ENCODE measurements around the gene FAM83G.
"Not testable (repeated sequence)": the region's sequence is repeated elsewhere in the genome, so short reads cannot be mapped to it uniquely, and the experiment has no call there.

DNA sequence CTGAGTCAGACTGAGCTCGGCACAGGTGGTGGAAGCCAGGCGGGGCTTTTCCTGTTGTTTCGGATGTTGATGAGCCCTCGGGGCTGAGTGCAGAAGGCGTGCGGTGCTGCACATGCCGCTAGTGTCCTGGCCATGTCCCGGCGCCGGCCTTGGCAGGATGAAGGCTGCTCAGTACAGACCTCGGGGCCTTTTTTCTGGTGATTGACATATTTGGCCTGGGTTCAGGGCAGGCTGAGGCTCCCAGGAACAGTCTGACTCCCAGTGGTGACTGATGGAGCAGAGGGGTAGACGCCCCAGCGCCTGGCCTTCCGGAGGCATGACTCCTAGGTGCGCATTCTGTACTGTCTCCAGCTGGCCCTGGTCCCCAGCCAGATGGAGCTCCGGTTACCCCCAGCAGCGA is 33.4 kb upstream of the FAM83G start:
- TF ChIP-seq, protein P1, sequence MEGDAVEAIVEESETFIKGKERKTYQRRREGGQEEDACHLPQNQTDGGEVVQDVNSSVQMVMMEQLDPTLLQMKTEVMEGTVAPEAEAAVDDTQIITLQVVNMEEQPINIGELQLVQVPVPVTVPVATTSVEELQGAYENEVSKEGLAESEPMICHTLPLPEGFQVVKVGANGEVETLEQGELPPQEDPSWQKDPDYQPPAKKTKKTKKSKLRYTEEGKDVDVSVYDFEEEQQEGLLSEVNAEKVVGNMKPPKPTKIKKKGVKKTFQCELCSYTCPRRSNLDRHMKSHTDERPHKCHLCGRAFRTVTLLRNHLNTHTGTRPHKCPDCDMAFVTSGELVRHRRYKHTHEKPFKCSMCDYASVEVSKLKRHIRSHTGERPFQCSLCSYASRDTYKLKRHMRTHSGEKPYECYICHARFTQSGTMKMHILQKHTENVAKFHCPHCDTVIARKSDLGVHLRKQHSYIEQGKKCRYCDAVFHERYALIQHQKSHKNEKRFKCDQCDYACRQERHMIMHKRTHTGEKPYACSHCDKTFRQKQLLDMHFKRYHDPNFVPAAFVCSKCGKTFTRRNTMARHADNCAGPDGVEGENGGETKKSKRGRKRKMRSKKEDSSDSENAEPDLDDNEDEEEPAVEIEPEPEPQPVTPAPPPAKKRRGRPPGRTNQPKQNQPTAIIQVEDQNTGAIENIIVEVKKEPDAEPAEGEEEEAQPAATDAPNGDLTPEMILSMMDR (IDR thresholded peaks at IDR 0.05), result not testable (repeated sequence)
- TF ChIP-seq POLR2A (IDR thresholded peaks at IDR 0.05), result not testable (repeated sequence)
